ENCODE measurements around the gene ZNF699. TPM values are rescaled to one million over a fixed set of nuclear protein-coding genes. Genes with fewer than 3 reads are reported as not detected.
"Not testable (repeated sequence)": the region's sequence is repeated elsewhere in the genome, so short reads cannot be mapped to it uniquely, and the experiment has no call there.

ZNF699 gene
- total and polyA plus RNA-seq, 2 experiments from 2014 or later = 3.0 to 11.8 TPM

- H3K27me3 Mint-ChIP-seq (ENCODE audit: insufficient read depth, low read depth, poor library complexity); ATAC-seq; H3K9me2 ChIP-seq (ENCODE audit: insufficient read depth); H4K20me1 ChIP-seq (replicated peaks; ENCODE audit: insufficient read depth); H3K27ac ChIP-seq (ENCODE audit: low read depth); H3K4me1 ChIP-seq (ENCODE audit: insufficient read depth); H3K4me3 Mint-ChIP-seq; H3K79me2 ChIP-seq (replicated peaks; ENCODE audit: insufficient read depth); H3K27ac Mint-ChIP-seq; H3K36me3 ChIP-seq (ENCODE audit: insufficient read depth); H2AFZ ChIP-seq; H3F3A ChIP-seq (replicated peaks; ENCODE audit: low read depth); H3K4me1 Mint-ChIP-seq; H3K27me3 ChIP-seq (ENCODE audit: insufficient read depth): not testable (repeated sequence)
- peak overlapping the region; percentile 48 for H3K4me3 ChIP-seq
- H3K4me2 ChIP-seq = peak overlapping the region; percentile 69
- Mint-ChIP-seq H3K36me3 (ENCODE audit: low read depth) (peaks cover 32% of the 10 kb centered on the region), H3K9me3 (peaks cover 91% of the 10 kb centered on the region)
- DNase-seq (ENCODE audit: low spot score) = peak; percentile 44
These were observed 26.2 kb downstream of the ZNF699 start for GRCh38 chr19:9283485-9283884.

- Mint-ChIP-seq H3K36me3 (ENCODE audit: low read depth) (peaks cover 29% of the 10 kb centered on the region), H3K4me3 (no peak overlapping the region), H3K9me3 (peaks cover 95% of the 10 kb centered on the region), H3K27ac (no peak overlapping the region), H3K27me3 (ENCODE audit: insufficient read depth, low read depth, poor library complexity) (peaks cover 2% of the 10 kb centered on the region), H3K4me1 (no peaks in the 10 kb centered on the region)
- DNase-seq (ENCODE audit: low spot score) (no peak), ATAC-seq (no peak)
- H4K20me1 ChIP-seq (replicated peaks; ENCODE audit: insufficient read depth) = no peaks in the 10 kb centered on the region
- peaks cover 3% of the 10 kb centered on the region for H3K36me3 ChIP-seq (ENCODE audit: insufficient read depth)
- H3K79me2 ChIP-seq (replicated peaks; ENCODE audit: insufficient read depth) = no peaks in the 10 kb centered on the region
- no peak for TF ChIP-seq EZH2 (IDR thresholded peaks at IDR 0.05; ENCODE audit: low read depth, unreplicated experiment)
- TF ChIP-seq ZNF462 (CRISPR knock-in tag; IDR thresholded peaks at IDR 0.05) = no peak
- TF ChIP-seq ETS1 (IDR thresholded peaks at IDR 0.05) = no peak
- TF ChIP-seq POLR2AphosphoS5 (IDR thresholded peaks at IDR 0.05; ENCODE audit: low read depth) = no peak
- no peak for TF ChIP-seq STAT1 (IDR thresholded peaks at IDR 0.05; ENCODE audit: unreplicated experiment)
- TF ChIP-seq CREB1 (CRISPR knock-in tag; IDR thresholded peaks at IDR 0.05; ENCODE audit: low read depth) = no peak
- no peak for TF ChIP-seq JUNB (IDR thresholded peaks at IDR 0.05; ENCODE audit: unreplicated experiment)
- TF ChIP-seq NANOG (IDR thresholded peaks at IDR 0.05; ENCODE audit: borderline replicate concordance) = no peak
- no peak for TF ChIP-seq ZNF331 (CRISPR knock-in tag; IDR thresholded peaks at IDR 0.05; ENCODE audit: low read depth)
- TF ChIP-seq REST (IDR thresholded peaks at IDR 0.05; ENCODE audit: unreplicated experiment) = no peak
- TF ChIP-seq ZNF114 (CRISPR knock-in tag; IDR thresholded peaks at IDR 0.05) = no peak
- no peaks in the 10 kb centered on the region for H3K4me1 ChIP-seq (ENCODE audit: insufficient read depth)
- no peak overlapping the region for H2AFZ ChIP-seq
- H3K27ac ChIP-seq (ENCODE audit: low read depth) = no peak overlapping the region
- no peaks in the 10 kb centered on the region for H3K27me3 ChIP-seq (ENCODE audit: insufficient read depth)
- H3K4me2 ChIP-seq = no peak overlapping the region
- no peaks in the 10 kb centered on the region for H3K9me2 ChIP-seq (ENCODE audit: insufficient read depth)
- H3K4me3 ChIP-seq = no peak overlapping the region
- no peaks in the 10 kb centered on the region for H3F3A ChIP-seq (replicated peaks; ENCODE audit: low read depth)
These were observed 58.4 kb downstream of the ZNF699 start for GRCh38 chr19:9251236-9251635.
